Right lobe of liver (tissue), 6 donors: Measurements from ENCODE around the gene AKT3. TPM values are rescaled to one million over a fixed set of nuclear protein-coding genes. Genes with fewer than 3 reads are reported as not detected.
A peak's percentile ranks its signal among the peaks of the same experiment; 100 is the strongest.

Source experiments
- ATAC-seq, 4 donors: fragments of 200-7000 bp; cut with Tn5 transposase; one replicate each; pipeline ENCODE4 v1.9.1; 2020; ENCODE audit warnings: mild to moderate bottlenecking in 4 of 4, moderate library complexity in 4 of 4
- DNase-seq, 3 donors: peaks; one replicate each; pipeline ENCODE4 v3.0.0-alpha.2; 2020
- H3K27ac ChIP-seq, 3 donors: fragments of 200-600 bp; one replicate each; pipeline ENCODE4 v1.8.0; 2022
- H3K27me3 ChIP-seq, 2 donors: fragments of 200-600 bp; one replicate each; pipeline ENCODE4 v1.8.0; 2022
- H3K36me3 ChIP-seq, 4 donors: fragments of 200-600 bp; sonication (generic) in 1 of 4; one replicate each; pipeline versions ENCODE4 v1.5.1 to v1.8.0; 2017 to 2022; ENCODE audit warnings: control low read depth in 1 of 4
- H3K4me1 ChIP-seq, 4 donors: fragments of 200-600 bp; sonication (generic) in 1 of 4; one replicate each; pipeline versions ENCODE4 v1.5.1 to v1.8.0; 2017 to 2022; ENCODE audit warnings: control low read depth in 1 of 4
- H3K4me3 ChIP-seq, 3 donors: fragments of 200-600 bp; one replicate each; pipeline ENCODE4 v1.8.0; 2022
- H3K9me3 ChIP-seq, 4 donors: fragments of 200-600 bp; sonication (generic) in 1 of 4; one replicate each; pipeline versions ENCODE4 v1.5.1 to v1.8.0; 2017 to 2022; ENCODE audit warnings: control low read depth in 1 of 4
- CTCF ChIP-seq, 4 donors: fragments of 200-600 bp in 3 of 4; fragments of 450-650 bp in 1 of 4; IDR thresholded peaks; one replicate each; pipeline versions ENCODE4 v1.5.1 to v1.8.0; 2016 to 2022; ENCODE audit warnings: antibody characterized with exemption in 4 of 4, mild to moderate bottlenecking in 2 of 4
- POLR2A ChIP-seq: fragments of 450-650 bp; IDR thresholded peaks from one replicate; pipeline ENCODE4 v1.6.1; 2017; ENCODE audit warnings: antibody characterized with exemption, mild to moderate bottlenecking
- WGBS: methylation state at CpG from one replicate; pipeline ENCODE4 v1.1.6; 2018; ENCODE audit warnings: low coverage, low lambda C conversion rate; ENCODE audit not compliant: insufficient coverage; ENCODE audit errors: missing lambda C conversion rate; 5-methylcytosine and 5-hydroxymethylcytosine counted together
- intact Hi-C, 2 donors: fragments of 100-400 bp; cut with DNase I; formaldehyde crosslinking; loops; one replicate each; pipeline versions ENCODE4 v1.11.2 to v1.14.1; 2022
- total RNA-seq, 6 experiments: library from RNA; depleted of rRNA in 2 of 6; stranded (reverse); fragments of >200 nt in 2 of 6; fragmentation: NEBNext Ultra II Directional in 3 of 6; extraction: Animal tissue kit (Norgen Biotek cat#: 25700) in 3 of 6; gene quantifications; one replicate each; pipeline versions ENCODE4 v1.1.0 to v1.2.4, GENCODE V29; 2016 to 2023
- donor health status: DM: no; HTN: yes; CAD: no.
- donor health status: DM: no; HTN: no; CAD: no.
- donor health status: DM: no; HTN: no; CAD: no.
- donor health status: DM: no; HTN: yes; CAD: no.
- donor health status: DM: no; HTN: yes; CAD: no.

Gene AKT3
- total RNA-seq, 6 experiments from 2014 or later = 4.9 to 9.6 (median 6.8) TPM

GRCh38 chr1:243520831-243521230 lies 329.2 kb downstream of the AKT3 start:
- Histone ChIP-seq H3K4me3 (no peak overlapping the region), H3K27ac (no peak overlapping the region), H3K27me3 (no peaks in the 10 kb centered on the region), H3K4me1 (no peaks in the 10 kb centered on the region), H3K9me3 (no peaks in the 10 kb centered on the region), H3K36me3 (no peaks in the 10 kb centered on the region)
- no CpG with 5 or more reads among the region's 1 CpG for WGBS
- no peak for TF ChIP-seq CTCF (IDR thresholded peaks at IDR 0.05)
- no peak for ATAC-seq
- intact Hi-C loops = no loop called here
- no peak for DNase-seq

GRCh38 chr1:243514927-243515326 lies 335.1 kb downstream of the AKT3 start:
- H3K4me3 ChIP-seq = no peak overlapping the region
- intact Hi-C loops = no loop called here
- DNase-seq = no peak
- H3K27ac ChIP-seq = no peak overlapping the region
- no peaks in the 10 kb centered on the region for H3K4me1 ChIP-seq
- no peaks in the 10 kb centered on the region for H3K27me3 ChIP-seq
- no peaks in the 10 kb centered on the region for H3K36me3 ChIP-seq
- no peak for ATAC-seq
- TF ChIP-seq POLR2A (no peak), CTCF (IDR thresholded peaks at IDR 0.05) (no peak)
- no peaks in the 10 kb centered on the region for H3K9me3 ChIP-seq
- WGBS = 92% methylated on average over 1 of the region's 1 CpG

DNA sequence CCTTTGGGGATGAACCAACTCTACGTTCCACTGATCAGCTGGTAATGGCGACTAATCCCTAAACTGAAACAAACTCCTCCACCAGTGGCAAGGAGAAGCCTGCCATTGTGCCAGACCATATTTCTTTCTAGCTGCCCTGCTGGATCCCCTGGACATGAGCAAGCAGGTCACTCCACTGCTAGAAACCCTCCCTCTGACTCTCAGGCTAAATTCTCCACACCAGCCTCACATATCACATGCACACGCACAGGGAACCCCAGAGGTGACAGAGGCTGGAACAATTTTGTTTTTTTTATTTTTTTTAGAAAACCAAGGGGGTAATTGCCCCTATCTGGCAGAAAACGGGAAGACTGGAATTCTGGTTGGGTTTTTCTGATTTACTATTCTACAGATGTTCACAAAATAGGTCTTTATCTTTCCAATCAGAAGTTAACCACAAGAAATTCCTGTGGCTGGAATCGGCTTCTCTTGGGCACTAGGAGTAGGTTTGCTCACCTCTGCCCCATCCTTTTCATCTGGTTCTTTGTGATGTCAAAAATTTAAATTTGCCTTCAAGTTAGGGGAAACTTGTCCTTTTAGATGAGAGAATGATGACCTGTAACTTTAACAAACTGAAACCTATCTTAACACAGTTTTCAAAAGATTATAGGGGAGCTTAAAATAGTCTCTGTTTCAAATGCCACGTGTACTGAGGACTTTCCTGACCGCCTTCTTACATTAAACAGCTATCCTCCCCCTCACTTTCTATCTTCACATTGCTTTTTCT lies 336.1 kb downstream of the AKT3 start:
- Histone ChIP-seq H3K27me3 (no peaks in the 10 kb centered on the region), H3K4me3 (no peak overlapping the region), H3K27ac (no peak overlapping the region), H3K36me3 (no peaks in the 10 kb centered on the region), H3K4me1 (no peaks in the 10 kb centered on the region), H3K9me3 (no peaks in the 10 kb centered on the region)
- WGBS = 82% methylated on average over 7 of the region's 7 CpGs
- TF ChIP-seq POLR2A (no peak), CTCF (IDR thresholded peaks at IDR 0.05) (no peak)
- intact Hi-C loops = no loop called here
- no peak for ATAC-seq
- DNase-seq = no peak

GRCh38 chr1:243510928-243511327 lies 339.1 kb downstream of the AKT3 start:
- intact Hi-C loops = no loop called here
- no peak overlapping the region for H3K27ac ChIP-seq
- no peaks in the 10 kb centered on the region for H3K9me3 ChIP-seq
- WGBS = 68% methylated on average over 3 of the region's 3 CpGs
- ATAC-seq (peak; percentile 34 to 67 (median 54)), DNase-seq (no peak)
- H3K4me3 ChIP-seq = no peak overlapping the region
- TF ChIP-seq CTCF (IDR thresholded peaks at IDR 0.05) = no peak
- no peak for TF ChIP-seq POLR2A
- H3K4me1 ChIP-seq = peaks cover 0 to 6% (median 2%) of the 10 kb centered on the region in 4 donors
- H3K36me3 ChIP-seq = no peaks in the 10 kb centered on the region
- no peaks in the 10 kb centered on the region for H3K27me3 ChIP-seq
